Effector memory CD8-positive, alpha-beta T cell (primary cell): ENCODE results near the gene C14orf119.

Source experiments
- ATAC-seq: fragments of 150-1000 bp; cut with Tn5 transposase; replicated peaks from 2 replicates; pipeline ENCODE4 v1.10.0; 2021; ENCODE audit warnings: mild to moderate bottlenecking, moderate library complexity
- DNase-seq, 3 experiments: peaks; one replicate each; pipeline ENCODE4 v3.0.0; 2021
- H3K27ac Mint-ChIP-seq, 2 donors: one replicate each; pipeline ENCODE4 v1.8.0; 2022; ENCODE audit warnings: mild to moderate bottlenecking in 2 of 2, mixed read lengths in 2 of 2, moderate library complexity in 2 of 2
- H3K27me3 Mint-ChIP-seq, 2 donors: one replicate each; pipeline ENCODE4 v1.8.0; 2022; ENCODE audit warnings: mixed read lengths in 2 of 2
- H3K36me3 Mint-ChIP-seq: one replicate; pipeline ENCODE4 v1.8.0; 2022; ENCODE audit warnings: mild to moderate bottlenecking, moderate library complexity, mixed read lengths; ENCODE audit not compliant: insufficient read depth
- H3K4me1 Mint-ChIP-seq, 2 donors: one replicate each; pipeline ENCODE4 v1.8.0; 2022; ENCODE audit warnings: low read depth in 2 of 2, mixed read lengths in 2 of 2
- H3K4me3 Mint-ChIP-seq, 2 donors: one replicate each; pipeline ENCODE4 v1.8.0; 2022; ENCODE audit warnings: mild to moderate bottlenecking in 2 of 2, mixed read lengths in 2 of 2, moderate library complexity in 2 of 2
- H3K9me3 Mint-ChIP-seq, 2 donors: one replicate each; pipeline ENCODE4 v1.8.0; 2022; ENCODE audit warnings: mixed read lengths in 2 of 2

C14orf119 gene

DNA sequence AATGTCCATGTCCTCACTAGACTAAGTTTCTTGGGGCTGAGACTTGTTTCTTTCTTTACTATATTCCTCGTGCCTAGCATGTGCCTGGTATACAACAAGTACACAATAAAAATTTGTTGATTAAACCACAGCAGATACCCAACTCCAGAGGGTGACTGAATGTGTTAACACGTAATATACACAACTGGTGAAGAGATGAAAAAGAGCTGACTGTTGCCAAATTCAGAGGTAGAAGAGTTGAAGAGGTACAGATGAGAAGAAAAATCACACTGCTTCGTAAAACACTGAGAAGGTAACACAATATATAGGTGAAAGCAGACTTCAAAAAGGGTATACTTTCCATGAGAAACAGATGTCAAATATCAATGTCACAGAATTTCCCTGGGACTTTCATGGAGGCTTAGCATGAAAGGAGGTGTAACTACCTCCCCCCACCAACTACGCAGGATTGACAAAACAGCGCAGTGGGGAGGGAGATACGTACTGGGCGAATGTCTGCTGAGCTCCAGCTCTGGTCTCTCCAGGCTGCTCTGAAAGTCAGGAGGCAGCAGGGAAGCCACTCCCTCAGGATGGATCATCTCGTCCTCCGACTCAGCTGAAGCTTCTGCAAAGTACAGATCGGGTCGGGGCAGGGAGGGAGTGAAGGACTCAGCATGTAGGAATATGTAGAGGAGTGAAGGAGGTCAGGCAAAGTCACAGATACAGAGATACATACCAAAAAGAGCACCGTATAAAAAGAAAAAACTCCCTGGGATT lies 5.6 kb upstream of the C14orf119 start:
- DNase-seq (no peak), ATAC-seq (no peak)
- H3K27me3 Mint-ChIP-seq, result no peaks in the 10 kb centered on the region
- peak overlapping the region in 1 of 2 donors; percentile 39 for H3K27ac Mint-ChIP-seq
- H3K36me3 Mint-ChIP-seq, result peaks cover 71% of the 10 kb centered on the region
- no peaks in the 10 kb centered on the region for H3K9me3 Mint-ChIP-seq
- peaks cover 18 to 54% of the 10 kb centered on the region in 2 donors for H3K4me1 Mint-ChIP-seq
- H3K4me3 Mint-ChIP-seq, result no peak overlapping the region

GRCh38 chr14:23090254-23090636 lies 5.1 kb upstream of the C14orf119 start:
- Mint-ChIP-seq H3K36me3 (peaks cover 65% of the 10 kb centered on the region), H3K4me3 (no peak overlapping the region), H3K4me1 (peaks cover 18 to 51% of the 10 kb centered on the region in 2 donors), H3K27ac (no peak overlapping the region), H3K9me3 (no peaks in the 10 kb centered on the region), H3K27me3 (no peaks in the 10 kb centered on the region)
- no peak for ATAC-seq
- no peak for DNase-seq

- DNase-seq (no peak), ATAC-seq (no peak)
- H3K4me3 Mint-ChIP-seq, result no peak overlapping the region
- H3K27ac Mint-ChIP-seq, result no peak overlapping the region
- peaks cover 52% of the 10 kb centered on the region for H3K36me3 Mint-ChIP-seq
- no peaks in the 10 kb centered on the region for H3K27me3 Mint-ChIP-seq
- peaks cover 19 to 47% of the 10 kb centered on the region in 2 donors for H3K4me1 Mint-ChIP-seq
- no peaks in the 10 kb centered on the region for H3K9me3 Mint-ChIP-seq
These were observed 3.7 kb upstream of the C14orf119 start for GRCh38 chr14:23091294-23092225.

GRCh38 chr14:23093104-23093503 lies 2.2 kb upstream of the C14orf119 start:
- Mint-ChIP-seq H3K36me3 (peaks cover 37% of the 10 kb centered on the region), H3K4me3 (peak overlapping the region in 1 of 2 donors; percentile 24), H3K27me3 (no peaks in the 10 kb centered on the region), H3K4me1 (peaks cover 20 to 48% of the 10 kb centered on the region in 2 donors), H3K9me3 (no peaks in the 10 kb centered on the region), H3K27ac (no peak overlapping the region)
- no peak for DNase-seq
- no peak for ATAC-seq

GRCh38 chr14:23093526-23093925 lies 1.8 kb upstream of the C14orf119 start:
- Mint-ChIP-seq H3K36me3 (peaks cover 35% of the 10 kb centered on the region), H3K4me3 (peak overlapping the region in 1 of 2 donors; percentile 24), H3K9me3 (no peaks in the 10 kb centered on the region), H3K27ac (no peak overlapping the region), H3K4me1 (peaks cover 20 to 48% of the 10 kb centered on the region in 2 donors), H3K27me3 (no peaks in the 10 kb centered on the region)
- DNase-seq (no peak), ATAC-seq (no peak)

DNA sequence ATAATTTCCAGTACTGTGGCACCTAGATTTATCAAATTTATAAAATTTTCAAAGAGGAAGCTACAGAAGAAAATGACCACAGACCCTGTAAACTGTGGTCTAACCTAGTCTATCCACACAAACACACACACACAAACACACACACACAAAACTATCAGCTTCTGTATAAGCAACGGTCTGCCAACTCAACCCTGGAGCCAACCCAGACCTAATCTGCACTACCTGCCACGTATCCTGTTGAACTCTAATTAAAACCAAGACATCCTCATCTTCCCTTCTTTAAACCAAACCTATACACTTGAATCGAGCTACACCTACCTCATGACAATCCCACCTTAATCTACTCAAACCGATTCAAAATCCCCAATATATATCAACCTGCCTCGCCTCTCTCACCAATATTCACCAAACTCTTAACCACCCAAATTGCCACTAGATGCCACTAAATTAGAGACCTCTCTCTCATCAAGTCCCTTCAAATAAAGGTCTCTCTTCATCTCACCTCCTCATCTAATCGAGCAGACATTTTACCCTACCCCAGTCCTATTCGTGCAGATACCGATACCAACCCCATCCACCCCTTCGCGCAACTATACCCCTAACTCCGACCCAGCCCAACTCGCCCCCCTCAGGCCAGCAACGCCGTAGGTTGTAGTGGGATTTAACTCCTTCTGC lies 1.2 kb upstream of the C14orf119 start:
- Mint-ChIP-seq H3K4me3 (no peak overlapping the region), H3K27ac (no peak overlapping the region), H3K36me3 (peaks cover 29% of the 10 kb centered on the region), H3K27me3 (no peaks in the 10 kb centered on the region), H3K4me1 (peaks cover 20 to 48% of the 10 kb centered on the region in 2 donors), H3K9me3 (no peaks in the 10 kb centered on the region)
- DNase-seq (no peak), ATAC-seq (peak; percentile 21)

DNA sequence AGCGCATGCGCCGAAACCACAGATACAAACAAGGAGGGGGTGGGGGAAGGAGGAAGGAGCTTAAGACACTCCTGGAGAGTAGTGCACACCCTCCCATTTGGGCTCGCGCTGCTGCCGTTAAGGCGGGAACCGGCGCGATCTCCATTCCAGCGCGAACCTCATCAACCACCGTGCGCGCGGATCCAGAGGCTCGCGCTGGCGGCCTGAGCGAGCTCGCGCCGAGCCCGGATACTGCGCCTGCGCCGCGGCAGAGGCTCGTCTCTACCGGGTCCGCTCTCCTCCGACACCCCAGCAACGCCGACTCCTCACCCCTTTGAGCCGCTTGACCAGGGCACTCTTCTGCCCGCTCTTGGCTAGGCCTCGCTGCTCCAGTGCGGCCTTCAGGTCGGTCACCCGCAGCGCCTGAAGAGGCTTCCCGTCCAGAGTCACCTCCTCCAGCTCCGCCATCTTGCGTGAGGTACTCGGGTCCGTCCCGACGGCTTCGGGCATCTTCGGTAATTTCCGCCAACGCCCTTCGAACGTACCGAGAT lies 574 bp upstream of the C14orf119 start, which contains the start of gene ACIN1:
ACIN1 (minus strand) TSS at position 471 of the 530 bp plus-strand sequence; CDS start at position 447, 24 bp downstream.
- DNase-seq, result no peak

GRCh38 chr14:23097786-23098185 lies 2.5 kb downstream of the C14orf119 start:
- Mint-ChIP-seq H3K4me3 (no peak overlapping the region), H3K9me3 (no peaks in the 10 kb centered on the region), H3K4me1 (peaks cover 20 to 23% of the 10 kb centered on the region in 2 donors), H3K36me3 (peaks cover 7% of the 10 kb centered on the region), H3K27ac (no peak overlapping the region), H3K27me3 (no peaks in the 10 kb centered on the region)
- DNase-seq, result no peak
- no peak for ATAC-seq

More for the DNA sequence above, 574 bp upstream of the C14orf119 start, which contains the start of gene ACIN1:
- Mint-ChIP-seq H3K4me3 (no peak within 1 kb of the TSS), H3K9me3 (no peaks in the 10 kb centered on the region), H3K4me1 (peaks cover 24 to 44% of the 10 kb centered on the region in 2 donors), H3K27me3 (no peaks in the 10 kb centered on the region), H3K27ac (no peak within 1 kb of the TSS), H3K36me3 (peaks cover 24% of the 10 kb centered on the region)
- peak; percentile 41 for ATAC-seq

DNA sequence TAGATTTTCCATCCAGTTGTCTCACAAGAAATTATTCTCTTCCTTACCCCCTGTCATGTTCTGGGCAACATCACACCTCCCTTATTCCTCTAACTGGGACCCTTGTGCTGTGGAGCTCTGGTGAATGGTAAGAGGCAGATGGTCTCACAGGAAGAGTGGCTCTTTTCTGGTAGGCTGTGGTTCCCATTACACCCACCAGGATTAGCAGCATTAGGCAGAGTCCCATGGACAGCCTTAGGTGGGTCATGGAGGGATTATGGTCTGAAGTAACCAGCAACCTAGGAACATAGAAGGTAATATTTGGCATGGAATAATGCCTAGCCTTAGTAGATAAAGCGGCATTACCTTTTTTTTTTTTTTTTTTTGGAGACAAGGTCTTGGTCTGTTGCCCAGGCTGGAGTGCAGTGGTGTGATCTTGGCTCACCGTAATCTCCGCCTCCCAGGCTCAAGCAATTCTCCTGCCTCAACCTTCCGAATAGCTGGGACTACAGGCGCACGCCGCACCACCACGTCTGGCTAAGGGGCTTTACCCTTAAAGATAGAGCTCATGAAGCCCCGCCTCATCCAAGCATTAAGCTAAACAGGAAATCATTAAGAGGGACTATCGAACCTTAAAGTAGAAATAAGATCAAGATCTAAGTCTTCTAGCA lies 4.0 kb downstream of the C14orf119 start:
- Mint-ChIP-seq H3K27me3 (peaks cover 0 to 4% of the 10 kb centered on the region in 2 donors), H3K27ac (peak overlapping the region in 1 of 2 donors; percentile 3), H3K4me1 (peaks cover 13 to 14% of the 10 kb centered on the region in 2 donors), H3K9me3 (no peaks in the 10 kb centered on the region), H3K36me3 (peaks cover 7% of the 10 kb centered on the region), H3K4me3 (no peak overlapping the region)
- no peak for ATAC-seq
- no peak for DNase-seq

DNA sequence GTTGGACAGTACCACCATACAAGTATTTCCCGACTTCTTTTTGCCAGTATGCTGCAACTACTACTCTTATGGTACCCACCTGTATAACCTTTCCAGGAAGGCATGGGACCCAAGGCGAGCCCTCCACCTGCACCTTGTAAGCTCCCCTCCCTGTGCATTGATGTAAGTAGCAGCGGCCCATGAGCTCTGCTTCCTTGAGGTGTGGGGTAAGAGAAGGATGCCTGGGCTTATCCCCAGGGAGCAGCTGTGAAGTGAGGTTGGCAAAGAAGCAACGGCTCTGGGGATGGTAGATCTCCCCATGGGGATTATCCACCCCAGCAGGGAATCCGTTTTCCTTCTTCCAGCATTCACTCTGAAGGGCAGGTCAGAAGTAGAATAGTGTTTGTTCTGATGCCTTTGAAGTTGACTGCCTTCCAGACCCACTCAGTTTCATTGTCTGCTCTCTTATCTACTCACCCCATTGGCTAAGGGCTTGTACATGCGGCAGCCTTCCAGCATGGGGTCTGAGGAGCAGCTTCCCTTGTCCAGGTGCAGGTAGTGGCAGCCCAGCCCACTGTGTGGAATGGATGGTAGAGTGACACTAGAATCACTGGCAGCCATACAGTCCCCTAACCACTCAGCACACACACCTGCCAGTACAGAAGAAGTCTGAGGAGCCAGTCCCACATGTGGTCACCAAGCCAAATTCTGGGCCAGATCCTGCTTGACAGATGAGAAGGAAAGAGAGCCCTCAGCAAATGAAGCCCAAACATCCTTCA lies 6.1 kb downstream of the C14orf119 start:
- H3K36me3 Mint-ChIP-seq, result peaks cover 7% of the 10 kb centered on the region
- H3K27me3 Mint-ChIP-seq, result peaks cover 9 to 15% of the 10 kb centered on the region in 2 donors
- no peak overlapping the region for H3K27ac Mint-ChIP-seq
- DNase-seq (no peak), ATAC-seq (no peak)
- H3K9me3 Mint-ChIP-seq, result no peaks in the 10 kb centered on the region
- H3K4me1 Mint-ChIP-seq, result peaks cover 13 to 14% of the 10 kb centered on the region in 2 donors
- no peak overlapping the region for H3K4me3 Mint-ChIP-seq

GRCh38 chr14:23101986-23102625 lies 6.8 kb downstream of the C14orf119 start:
- Mint-ChIP-seq H3K9me3 (no peaks in the 10 kb centered on the region), H3K27me3 (peaks cover 9 to 15% of the 10 kb centered on the region in 2 donors), H3K4me1 (peaks cover 6% of the 10 kb centered on the region in 2 donors), H3K36me3 (peaks cover 7% of the 10 kb centered on the region), H3K4me3 (no peak overlapping the region), H3K27ac (no peak overlapping the region)
- no peak for DNase-seq
- no peak for ATAC-seq

DNA sequence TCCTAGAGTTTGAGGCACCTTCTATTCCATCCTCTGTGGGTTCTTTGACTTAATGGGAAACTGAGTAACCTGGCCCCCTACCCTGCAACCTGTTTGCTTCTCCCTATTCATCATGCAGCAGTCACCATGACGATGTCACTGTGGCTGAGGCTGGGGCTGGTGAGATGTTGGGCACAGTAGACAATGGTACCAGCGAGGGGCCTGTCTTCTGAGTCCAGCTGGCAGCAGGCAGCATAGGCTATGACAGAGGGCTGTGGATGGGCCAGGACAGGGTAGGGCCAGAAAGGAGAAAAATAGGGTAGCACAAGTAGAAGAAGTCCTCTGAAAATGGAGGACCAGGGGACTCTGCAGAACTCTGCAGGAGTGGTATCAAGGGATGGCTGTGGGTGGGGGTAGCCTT lies 7.5 kb downstream of the C14orf119 start:
- H3K4me3 Mint-ChIP-seq, result no peak overlapping the region
- DNase-seq (no peak), ATAC-seq (no peak)
- no peaks in the 10 kb centered on the region for H3K9me3 Mint-ChIP-seq
- H3K4me1 Mint-ChIP-seq, result peaks cover 0 to 5% of the 10 kb centered on the region in 2 donors
- H3K27ac Mint-ChIP-seq, result no peak overlapping the region
- H3K27me3 Mint-ChIP-seq, result peaks cover 9 to 15% of the 10 kb centered on the region in 2 donors
- peaks cover 7% of the 10 kb centered on the region for H3K36me3 Mint-ChIP-seq
